NCI-H2029 treated with DMSO at 0.1 percent for 48 hours (cell line): ENCODE measurements around the gene PPP2R1A.
"Not testable (repeated sequence)": the region's sequence is repeated elsewhere in the genome, so short reads cannot be mapped to it uniquely, and the experiment has no call there.

ENCODE experiments used
- DNase-seq: peaks from one replicate; lab custom pipeline; 2025; lab: John Stamatoyannopoulos, UW

PPP2R1A gene

DNA sequence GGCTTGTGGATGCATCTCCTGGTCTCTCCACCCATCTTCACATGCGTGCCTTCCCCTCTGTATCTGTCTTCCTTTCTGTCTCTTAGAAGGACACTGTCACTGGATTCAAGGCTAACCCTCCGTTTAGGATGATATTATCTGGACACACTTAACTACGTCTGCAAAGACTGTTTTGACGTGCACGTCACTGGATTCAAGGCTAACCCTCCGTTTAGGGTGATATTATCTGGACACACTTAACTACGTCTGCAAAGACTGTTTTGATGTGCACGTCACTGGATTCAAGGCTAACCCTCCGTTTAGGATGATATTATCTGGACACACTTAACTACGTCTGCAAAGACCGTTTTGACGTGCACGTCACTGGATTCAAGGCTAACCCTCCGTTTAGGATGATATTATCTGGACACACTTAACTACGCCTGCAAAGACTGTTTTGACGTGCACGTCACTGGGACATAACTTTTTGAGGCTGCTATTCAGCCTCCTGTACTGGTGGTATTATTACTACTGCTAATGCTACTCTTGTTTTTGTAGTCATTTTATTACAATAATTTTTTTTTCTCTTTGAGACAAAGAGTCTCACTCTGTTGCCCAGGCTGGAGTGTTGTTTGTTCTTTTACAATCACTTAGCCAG lies 11.0 kb downstream of the PPP2R1A start:
- DNase-seq, result not testable (repeated sequence)

DNA sequence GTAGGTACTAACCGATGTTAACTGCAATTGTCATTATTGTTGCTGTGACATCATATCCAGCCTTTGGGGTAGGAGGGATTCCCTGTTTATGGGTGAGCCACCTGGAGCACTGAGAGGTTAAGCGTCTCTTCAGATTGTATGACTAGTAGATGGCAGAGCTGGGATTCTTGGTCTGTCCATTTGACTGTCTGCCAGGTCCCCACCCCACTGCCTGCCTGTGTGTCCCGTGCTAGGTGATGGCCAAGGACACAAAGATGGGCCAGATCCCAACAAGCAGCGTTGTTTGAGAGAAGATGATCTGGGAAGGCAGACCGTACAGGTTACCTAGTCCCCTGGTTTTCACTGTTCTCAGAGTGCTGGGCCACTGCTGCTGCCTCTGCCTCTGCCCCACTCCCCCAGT lies 16.6 kb downstream of the PPP2R1A start:
- DNase-seq, result no peak

DNA sequence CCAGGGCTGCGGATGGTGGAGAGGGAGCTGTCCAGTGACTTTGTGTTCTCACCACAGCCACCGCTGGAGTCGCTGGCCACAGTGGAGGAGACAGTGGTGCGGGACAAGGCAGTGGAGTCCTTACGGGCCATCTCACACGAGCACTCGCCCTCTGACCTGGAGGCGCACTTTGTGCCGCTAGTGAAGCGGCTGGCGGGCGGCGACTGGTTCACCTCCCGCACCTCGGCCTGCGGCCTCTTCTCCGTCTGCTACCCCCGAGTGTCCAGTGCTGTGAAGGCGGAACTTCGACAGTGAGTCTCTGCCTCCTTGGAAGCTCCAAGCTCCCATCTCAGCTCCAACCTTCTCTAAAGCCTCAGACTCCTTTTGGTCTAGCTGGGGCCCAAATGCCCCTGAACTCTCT lies 21.4 kb downstream of the PPP2R1A start:
- DNase-seq, result no peak

DNA sequence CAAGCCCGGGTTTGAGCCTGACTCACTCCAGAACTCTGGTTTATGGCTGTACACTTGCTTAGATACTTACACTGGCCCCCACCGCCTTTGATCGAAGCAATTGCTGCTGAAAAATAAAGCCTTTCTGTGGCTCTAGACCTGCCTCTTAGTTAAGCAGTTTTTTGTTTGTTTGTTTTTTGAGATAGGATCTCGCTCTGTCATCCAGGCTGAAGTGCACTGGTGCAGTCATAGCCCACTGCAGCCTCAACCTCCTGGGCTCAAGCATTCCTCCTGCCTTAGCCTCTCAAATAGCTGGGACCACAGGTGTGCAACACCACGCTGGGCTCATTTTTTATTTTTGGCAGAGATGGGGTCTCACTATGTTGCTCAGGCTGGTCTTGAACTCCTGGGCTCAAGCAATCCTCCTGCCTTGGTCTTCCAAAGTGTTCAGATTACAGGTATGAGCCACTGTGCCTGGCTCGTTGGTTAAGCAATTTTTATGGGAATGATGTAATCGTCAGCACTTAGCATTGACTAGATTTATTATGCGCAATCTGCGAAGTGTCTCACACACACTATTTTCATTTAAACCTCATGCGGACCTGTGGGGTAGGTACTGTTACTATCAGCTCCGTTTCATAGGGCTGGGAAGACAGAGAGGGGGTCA lies 22.2 kb downstream of the PPP2R1A start:
- DNase-seq, result no peak

DNA sequence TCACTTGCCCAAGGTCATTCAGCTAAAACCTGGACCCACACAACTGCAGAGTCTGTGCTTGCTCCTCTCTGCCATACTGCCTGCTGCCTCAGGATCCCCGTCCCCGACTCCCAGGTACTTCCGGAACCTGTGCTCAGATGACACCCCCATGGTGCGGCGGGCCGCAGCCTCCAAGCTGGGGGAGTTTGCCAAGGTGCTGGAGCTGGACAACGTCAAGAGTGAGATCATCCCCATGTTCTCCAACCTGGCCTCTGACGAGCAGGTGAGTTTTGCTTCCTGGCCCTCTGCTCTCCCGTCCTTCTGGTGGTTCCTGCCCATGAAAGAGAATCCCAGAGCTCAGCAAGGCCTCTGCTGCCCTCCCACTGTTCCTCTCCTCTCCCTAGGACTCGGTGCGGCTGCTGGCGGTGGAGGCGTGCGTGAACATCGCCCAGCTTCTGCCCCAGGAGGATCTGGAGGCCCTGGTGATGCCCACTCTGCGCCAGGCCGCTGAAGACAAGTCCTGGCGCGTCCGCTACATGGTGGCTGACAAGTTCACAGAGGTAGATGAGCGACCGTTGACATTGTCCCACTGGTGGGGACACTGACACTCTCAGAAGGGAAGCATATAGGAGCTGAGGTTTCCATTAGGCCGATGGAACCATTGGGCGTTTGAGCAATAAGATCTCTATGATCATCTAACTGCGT lies 22.9 kb downstream of the PPP2R1A start:
- DNase-seq, result no peak

DNA sequence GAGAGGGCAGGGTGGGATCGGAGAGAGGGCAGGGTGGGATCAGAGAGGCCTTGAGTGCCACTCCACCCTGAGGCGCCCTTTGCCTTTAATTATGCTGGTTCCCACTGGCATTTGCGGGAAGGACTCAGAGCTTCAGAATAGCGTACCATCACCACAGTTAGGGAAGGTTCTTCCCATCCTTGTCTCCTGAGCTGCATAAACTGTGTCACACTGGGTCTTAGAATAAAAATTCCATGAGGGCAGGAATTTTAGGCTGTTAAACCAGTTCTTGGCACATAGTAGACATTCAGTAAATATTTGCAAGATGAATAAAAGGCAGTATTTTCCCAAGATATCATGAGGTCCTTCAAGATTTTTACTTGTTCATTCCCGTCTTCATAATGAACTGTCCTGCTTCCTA lies 24.4 kb downstream of the PPP2R1A start:
- DNase-seq, result no peak

DNA sequence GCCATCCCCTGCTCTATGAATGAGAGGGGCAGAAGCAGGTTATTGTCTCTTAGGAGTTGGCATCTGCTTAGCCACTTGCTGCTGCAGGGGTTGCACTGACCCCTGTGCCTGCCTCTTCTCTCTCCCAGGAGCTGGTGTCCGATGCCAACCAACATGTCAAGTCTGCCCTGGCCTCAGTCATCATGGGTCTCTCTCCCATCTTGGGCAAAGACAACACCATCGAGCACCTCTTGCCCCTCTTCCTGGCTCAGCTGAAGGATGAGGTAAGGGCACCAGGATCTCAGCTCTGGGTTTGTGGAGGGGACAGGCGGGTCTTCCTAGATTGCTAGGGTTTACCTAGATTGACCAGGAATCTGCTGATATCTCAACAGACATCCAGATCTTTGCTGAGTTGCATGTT lies 26.5 kb downstream of the PPP2R1A start:
- no peak for DNase-seq

DNA sequence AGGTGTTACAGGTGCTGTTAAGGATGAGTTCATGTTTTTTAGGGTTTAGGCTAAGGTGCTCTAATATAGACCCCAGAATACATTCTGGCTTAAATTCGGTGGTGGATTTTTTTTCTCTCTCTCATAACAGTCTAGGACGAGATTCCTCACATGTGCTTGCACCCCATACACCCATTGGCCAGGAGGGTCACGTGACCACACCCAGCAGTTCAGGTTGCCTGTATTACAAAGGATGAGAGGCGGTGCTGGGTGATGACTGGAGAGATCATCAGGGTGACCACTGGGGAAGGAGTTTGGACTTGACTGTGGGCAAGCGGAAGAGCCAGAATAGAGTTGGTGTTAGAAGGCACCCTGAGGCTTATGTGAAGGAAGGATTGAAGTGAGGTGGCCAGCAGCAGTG lies 27.7 kb downstream of the PPP2R1A start:
- DNase-seq, result no peak

DNA sequence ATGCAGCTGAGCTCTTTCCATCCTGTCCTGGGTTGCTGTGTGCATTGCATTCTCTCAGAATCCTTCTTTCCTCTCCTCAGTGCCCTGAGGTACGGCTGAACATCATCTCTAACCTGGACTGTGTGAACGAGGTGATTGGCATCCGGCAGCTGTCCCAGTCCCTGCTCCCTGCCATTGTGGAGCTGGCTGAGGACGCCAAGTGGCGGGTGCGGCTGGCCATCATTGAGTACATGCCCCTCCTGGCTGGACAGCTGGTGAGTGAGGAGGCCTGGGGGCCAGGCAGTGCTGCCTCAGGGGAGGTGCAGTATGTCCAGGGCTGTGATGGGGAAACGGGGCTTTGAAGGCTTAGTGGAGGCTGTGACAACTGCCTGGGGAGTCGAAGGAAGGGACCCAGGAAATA lies 29.8 kb downstream of the PPP2R1A start:
- no peak for DNase-seq

DNA sequence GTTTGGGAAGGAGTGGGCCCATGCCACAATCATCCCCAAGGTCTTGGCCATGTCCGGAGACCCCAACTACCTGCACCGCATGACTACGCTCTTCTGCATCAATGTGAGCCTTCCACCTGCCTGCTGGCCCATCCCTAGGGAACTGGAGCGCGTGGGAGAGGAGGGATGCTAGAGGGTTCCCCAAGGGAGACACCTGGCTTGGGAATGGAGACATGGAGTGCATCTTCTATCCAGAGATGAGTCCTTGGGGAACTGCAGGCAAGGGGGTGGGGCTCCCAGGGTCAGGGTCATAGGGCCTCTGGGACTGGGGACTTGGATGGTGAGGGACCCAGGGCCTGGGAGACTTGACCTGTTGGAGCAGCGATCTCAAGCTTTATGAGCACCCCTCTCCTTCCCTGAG lies 31.2 kb downstream of the PPP2R1A start:
- DNase-seq, result no peak

DNA sequence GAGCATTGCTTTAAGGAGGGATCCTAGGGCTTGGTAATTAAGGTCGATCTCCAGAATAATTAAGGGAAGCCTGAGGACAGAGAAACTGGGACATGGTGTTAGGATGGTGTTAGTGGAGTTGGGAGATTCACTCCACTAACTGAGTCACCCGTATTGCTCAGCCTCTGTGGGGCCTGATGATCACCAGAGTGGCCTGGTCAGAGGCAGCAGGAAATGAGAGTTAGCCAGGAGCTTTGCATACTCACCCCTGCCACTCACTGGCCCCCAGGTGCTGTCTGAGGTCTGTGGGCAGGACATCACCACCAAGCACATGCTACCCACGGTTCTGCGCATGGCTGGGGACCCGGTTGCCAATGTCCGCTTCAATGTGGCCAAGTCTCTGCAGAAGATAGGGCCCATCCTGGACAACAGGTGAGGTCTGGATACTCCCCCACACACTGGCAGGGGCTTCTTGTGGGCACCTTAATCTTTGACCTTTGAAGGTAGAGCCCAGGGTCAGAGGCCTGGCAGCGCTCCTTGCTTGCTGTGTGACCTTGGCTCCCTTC lies 32.1 kb downstream of the PPP2R1A start:
- DNase-seq, result no peak

DNA sequence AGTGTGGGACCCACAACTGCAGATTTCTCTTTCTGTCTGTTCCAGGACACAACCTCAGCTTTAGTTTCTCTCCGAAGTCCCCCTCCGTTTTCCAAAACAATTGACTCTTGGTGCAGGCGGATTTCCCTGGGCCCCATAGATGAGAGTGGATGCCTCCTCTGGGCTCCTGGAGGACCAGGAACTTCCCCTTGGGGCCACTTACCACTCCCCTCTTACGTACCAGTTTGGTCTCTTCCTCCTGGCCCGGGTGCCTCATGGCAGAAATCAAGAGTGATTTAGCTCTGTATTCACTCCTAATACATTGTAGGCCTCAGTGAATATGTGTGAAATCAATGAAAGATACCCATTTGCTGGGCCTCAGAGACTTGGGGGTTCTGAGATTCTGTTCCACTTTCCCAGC lies 34.4 kb downstream of the PPP2R1A start:
- no peak for DNase-seq

DNA sequence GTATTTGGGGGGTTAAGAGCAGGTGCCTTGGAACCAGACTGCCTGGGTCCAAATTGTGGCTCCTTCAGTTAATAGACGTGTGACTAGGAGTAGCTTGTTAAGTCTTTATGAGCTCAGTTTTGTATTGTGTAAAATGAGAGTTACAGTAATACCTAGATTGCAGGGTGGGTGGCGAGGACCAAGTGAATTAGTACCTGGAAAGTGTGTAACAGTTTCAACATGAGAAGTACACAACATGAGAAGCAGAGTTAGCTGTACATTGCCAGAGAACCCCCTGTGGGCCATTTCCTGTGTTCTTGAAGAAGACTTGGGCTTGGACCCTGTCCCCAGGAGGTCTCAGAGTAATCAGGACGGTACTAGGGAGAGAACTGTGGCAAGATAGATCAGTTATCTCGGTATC lies 36.8 kb downstream of the PPP2R1A start:
- DNase-seq, result no peak

DNA sequence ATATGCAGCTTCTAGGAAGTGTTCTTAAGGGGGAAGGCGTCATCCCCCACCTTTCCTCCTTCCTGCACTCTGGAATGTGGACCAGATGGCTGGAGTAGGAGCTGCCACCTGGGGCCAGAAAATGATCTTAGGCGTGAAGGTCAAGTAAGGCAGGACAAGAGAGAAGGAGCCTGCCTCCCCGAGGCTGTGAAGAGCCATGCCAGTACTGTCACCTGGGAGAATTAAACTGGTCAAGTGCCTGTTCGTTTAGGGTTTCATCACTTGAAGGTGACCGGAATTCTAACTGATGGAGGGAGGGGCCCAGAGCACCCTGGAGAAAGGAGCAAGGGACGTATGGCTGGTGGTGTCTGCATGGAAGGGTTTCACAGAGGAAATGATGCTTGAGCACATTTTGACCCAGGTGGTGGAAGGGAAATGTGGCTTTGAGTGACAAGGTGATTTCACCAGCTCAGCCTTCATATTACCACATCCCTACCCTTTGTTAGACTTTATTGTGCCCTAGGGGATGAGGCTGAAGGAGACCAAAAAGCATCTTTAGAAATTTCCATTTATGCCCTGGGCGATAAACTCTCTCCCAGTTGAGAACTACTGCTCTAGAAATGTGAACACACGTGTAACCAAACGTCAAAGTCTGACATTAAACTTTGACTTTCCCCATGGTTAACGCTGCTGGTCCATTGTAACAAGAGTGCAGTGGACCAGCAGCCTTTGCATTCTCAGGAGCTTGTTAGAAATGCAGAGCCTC lies 37.5 kb downstream of the PPP2R1A start:
- DNase-seq, result no peak

DNA sequence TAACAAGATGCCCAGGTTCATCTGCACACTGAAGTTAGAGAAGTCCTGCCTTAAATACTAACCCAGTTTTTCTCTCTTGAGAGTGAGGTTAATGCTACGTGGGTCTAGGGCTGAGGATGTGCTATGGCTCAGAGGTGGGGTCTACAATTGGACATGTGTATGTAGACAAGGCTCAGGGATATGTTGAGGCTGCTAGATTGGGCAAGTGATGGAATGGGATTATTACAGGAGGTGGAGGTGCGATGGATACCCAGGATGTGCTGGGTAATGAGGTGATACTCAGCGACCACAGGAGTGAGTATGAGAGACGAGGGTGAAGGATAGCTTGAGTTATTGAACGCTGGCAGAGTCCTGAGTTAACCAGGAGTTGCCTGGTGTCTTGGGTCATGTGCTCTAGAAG lies 38.1 kb downstream of the PPP2R1A start:
- no peak for DNase-seq

DNA sequence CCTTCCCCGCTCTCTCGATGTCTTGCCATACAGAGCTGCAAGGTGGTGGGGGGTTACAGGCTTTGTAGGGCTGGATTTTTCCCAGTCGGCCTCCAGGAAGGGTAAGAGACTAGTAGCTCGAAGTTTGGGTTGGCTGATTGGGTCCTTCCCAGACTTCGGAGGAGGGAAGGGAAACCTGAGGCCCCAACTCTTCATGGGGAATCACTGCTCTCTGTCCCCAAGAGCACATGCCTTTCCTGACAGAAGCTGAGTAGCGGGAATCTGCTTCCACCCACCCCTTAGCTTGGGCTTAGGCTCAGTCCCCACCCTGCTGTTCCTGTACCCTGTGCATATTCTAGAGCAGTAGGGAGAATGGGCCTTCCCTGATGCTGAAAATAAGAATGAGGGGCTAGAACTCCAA lies 39.7 kb downstream of the PPP2R1A start:
- DNase-seq, result no peak

DNA sequence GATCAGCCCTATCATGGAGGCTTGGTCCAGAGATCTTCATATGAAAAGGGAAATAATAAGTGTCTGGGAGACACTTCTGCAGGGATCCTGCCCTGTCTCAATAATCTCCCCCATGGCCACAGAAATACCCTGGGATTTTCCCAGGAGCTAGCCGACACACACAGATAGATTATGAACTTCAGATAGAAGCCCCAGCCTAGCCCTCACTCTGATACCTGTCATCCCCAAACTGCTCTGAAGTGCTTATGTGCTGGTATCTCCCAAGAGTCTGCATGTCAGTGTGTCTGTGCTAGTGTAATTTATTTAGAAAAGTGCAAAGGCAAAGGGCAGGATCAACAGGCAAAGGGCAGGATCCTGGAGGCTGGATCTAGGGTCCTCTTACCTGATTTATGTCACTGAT lies 40.8 kb downstream of the PPP2R1A start:
- no peak for DNase-seq

DNA sequence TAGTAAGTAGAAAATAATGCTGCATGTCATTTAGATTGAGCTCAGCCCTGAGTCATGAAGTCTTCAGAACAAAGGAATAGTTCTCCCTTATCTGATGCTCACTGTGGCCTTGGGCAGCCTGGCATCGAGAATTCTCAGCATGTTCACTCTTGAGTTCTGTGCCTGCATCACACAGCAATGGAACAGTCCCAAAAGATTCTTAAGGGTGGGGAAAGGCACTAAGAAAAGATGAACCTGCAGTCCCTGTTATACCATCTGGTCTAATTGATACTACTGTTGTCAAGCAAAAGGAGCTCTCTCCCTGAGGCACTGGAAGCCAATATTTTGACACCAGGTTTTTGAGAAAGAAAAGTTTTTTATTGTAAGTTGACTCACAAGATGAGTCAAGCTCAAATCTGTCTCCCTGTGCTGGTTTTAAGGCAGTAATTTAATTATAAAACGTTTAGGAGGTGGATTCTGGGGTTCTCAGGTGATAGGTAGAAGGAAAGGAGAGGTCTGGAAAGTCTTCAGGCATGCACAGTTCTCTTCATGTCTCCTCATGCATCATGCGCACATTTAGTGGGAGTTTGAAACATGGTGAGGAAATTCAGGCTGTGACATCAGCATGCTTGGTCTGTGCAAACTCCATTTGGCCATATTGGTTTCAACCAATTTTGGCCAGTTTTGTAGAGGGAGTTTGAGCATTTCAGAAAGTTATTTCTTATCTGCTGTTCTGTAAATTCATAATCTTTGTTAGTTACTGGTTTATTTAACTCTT lies 41.5 kb downstream of the PPP2R1A start:
- no peak for DNase-seq

DNA sequence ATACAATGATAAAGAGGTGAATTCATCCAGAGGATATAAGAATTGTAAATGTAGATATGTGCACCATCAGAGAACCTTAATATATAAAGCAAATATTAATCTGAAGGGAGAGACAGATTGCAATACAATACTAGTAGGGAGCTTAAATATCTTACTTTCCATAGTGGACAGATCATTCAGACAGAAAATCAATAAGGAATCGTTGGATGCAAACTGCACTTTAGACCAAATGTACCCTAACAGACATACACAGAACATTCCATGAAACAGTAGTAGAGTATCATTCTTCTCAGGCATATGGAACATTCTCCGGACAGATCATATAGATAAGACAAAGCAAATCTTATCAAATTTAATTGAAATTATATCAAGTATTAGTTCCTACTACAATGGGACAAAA lies 44.6 kb downstream of the PPP2R1A start:
- no peak for DNase-seq

DNA sequence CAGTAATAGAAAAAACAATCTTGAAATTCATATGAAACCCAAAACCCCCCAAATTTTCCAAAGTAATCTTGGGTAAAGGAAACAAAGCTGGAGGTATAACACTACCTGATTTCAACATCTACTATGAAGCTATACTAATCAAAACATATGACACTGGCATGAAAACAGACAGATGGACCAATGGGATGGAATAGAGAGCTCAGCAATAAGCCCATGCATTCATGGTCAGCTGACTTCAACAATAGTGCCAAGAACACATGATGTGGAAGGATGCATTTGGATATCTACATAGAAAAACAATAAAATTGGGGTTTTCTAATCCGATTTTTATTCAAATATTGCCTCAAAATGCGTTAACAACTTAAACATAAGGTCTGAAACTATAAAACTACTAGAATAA lies 47.3 kb downstream of the PPP2R1A start:
- DNase-seq, result no peak

DNA sequence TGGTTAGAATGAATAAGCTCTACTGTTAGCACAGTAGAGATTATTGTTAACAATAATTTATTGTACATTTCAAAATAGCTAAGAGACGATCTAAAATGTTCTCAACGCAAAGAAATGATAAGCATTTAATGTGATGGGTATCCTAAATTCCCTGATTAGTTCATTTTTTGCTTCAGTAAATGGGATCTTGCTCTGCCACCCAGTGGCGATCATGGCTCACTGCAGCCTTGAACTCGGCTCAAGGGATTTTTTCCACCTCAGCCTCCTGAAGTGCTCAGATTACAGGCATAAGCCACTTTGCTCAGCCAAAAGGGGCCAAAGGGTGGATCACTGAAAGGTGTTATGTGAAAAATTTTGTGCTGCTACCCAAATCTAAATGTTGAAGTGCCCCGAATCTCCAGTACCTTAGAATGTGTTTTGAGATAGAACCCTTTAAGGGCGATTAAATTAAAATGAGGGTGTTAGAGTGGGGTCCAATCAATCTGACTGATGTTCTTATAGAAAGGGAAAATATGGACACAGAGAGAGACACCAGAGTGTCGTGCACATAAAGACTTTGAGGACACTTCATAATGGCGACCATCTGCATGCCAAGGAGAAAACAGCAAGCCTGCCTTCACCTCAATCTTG lies 48.0 kb downstream of the PPP2R1A start:
- peak; percentile 34 for DNase-seq
